Activated naive CD8-positive, alpha-beta T cell treated with anti-CD3 and anti-CD28 coated beads for 36 hours (primary cell): ENCODE results near the gene TBL1XR1. TPM values are rescaled to one million over a fixed set of nuclear protein-coding genes. Genes with fewer than 3 reads are reported as not detected.

ENCODE experiments used
- DNase-seq: peaks from one replicate; pipeline ENCODE4 v3.0.0; 2021
- H3K27ac Mint-ChIP-seq: one replicate; pipeline ENCODE4 v1.8.0; 2022; ENCODE audit warnings: mild to moderate bottlenecking, moderate library complexity, mixed read lengths
- H3K27me3 Mint-ChIP-seq: one replicate; pipeline ENCODE4 v1.8.0; 2022; ENCODE audit warnings: mild to moderate bottlenecking, mixed read lengths
- H3K36me3 Mint-ChIP-seq: one replicate; pipeline ENCODE4 v1.8.0; 2021; ENCODE audit warnings: mild to moderate bottlenecking, mixed read lengths
- H3K4me1 Mint-ChIP-seq: one replicate; pipeline ENCODE4 v1.8.0; 2021; ENCODE audit warnings: mixed read lengths
- H3K4me3 Mint-ChIP-seq: one replicate; pipeline ENCODE4 v1.8.0; 2022; ENCODE audit warnings: mild to moderate bottlenecking, moderate library complexity, mixed read lengths
- H3K9me3 Mint-ChIP-seq: one replicate; pipeline ENCODE4 v1.8.0; 2022; ENCODE audit warnings: mixed read lengths
- total RNA-seq, 2 experiments: library from RNA; stranded (reverse); gene quantifications; one replicate each; pipeline ENCODE4 v1.2.3, GENCODE V29; 2021

TBL1XR1 gene
- total RNA-seq, 2 experiments from 2014 or later = 204 to 227 TPM

DNA sequence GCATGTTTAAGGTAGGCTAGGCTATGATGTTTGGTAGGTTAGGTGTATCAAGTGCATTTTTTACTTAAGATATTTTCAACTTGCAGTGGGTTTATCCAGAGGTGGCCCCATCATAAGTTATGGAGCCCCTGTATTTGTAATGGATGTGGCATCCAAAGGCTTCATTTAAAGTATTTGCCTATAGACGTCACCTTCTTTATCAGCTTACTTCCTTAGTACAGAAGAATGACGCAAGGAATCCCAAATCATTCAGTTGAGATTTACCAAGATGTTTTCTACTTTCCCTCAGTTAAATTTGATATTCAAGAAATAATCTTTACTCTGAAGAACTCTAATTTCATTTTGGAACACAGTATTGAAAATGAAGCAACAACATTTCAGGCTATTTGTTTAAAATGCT is 201.3 kb downstream of the TBL1XR1 start:
- no peaks in the 10 kb centered on the region for H3K4me1 Mint-ChIP-seq
- no peak overlapping the region for H3K27ac Mint-ChIP-seq
- H3K4me3 Mint-ChIP-seq = no peak overlapping the region
- DNase-seq = no peak
- peaks cover 7% of the 10 kb centered on the region for H3K36me3 Mint-ChIP-seq
- H3K27me3 Mint-ChIP-seq = no peaks in the 10 kb centered on the region
- H3K9me3 Mint-ChIP-seq = peaks cover 11% of the 10 kb centered on the region

DNA sequence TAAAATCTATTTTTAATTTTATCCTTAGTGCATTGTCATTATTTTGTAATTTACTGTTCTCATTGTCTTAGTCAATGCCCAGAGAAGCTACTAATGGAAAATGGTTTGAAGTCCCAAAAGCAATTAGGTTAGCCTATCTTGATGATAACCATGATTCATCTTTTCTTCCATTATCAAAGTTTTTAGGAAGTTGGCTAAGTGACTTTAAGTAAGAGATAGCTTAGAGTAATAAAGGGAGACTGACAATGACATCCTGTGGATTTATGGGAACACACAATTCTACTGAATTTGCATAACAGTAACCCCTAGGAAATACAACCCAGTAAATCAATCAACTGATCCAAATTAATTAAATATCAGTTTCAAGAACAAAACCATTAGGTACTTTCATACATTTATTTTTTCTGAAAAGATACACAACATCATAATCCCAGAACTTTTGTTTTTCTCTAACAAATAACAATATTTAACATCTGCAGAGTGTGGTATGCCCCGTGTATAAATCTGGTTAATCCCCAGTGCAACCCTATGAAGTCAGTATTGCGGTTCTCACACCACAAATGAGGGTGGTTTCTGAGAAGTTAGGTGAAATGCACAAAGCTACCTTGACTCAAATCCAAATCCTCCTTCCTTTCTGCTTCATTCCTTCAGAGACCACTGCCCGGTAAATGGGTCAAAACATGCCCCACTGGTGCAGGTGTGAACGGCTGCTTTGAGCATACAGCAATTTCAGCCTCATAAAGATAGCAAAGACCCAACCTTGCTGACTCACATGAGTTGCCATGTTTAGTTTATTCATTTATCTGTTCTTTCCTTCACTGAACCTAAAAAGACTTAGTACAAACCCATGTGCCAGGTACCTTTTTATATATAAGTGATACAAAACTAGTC is 202.1 kb downstream of the TBL1XR1 start:
- no peaks in the 10 kb centered on the region for H3K4me1 Mint-ChIP-seq
- DNase-seq = no peak
- H3K9me3 Mint-ChIP-seq = peaks cover 4% of the 10 kb centered on the region
- peaks cover 3% of the 10 kb centered on the region for H3K36me3 Mint-ChIP-seq
- H3K4me3 Mint-ChIP-seq = no peak overlapping the region
- no peaks in the 10 kb centered on the region for H3K27me3 Mint-ChIP-seq
- no peak overlapping the region for H3K27ac Mint-ChIP-seq

DNA sequence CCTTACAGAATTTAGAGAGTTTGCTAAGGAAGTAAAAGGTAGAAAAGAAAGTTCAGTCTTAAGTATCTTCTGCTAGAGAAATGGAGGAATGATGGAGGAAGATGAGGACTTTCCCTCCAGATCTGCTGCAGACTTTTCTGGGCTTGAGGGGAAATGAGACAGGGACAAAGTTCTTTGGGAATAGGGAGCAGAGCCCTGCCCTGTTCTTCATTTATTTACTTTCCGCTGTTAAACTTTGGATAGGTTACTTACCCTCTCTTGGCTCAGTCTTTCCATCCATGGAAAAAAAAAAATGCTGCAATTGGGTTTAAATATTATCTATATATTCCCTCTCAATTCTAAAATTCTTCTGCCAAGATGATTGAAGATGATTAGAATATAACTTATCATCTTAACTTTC is 202.9 kb downstream of the TBL1XR1 start:
- H3K4me3 Mint-ChIP-seq = no peak overlapping the region
- H3K27ac Mint-ChIP-seq = no peak overlapping the region
- H3K27me3 Mint-ChIP-seq = no peaks in the 10 kb centered on the region
- H3K9me3 Mint-ChIP-seq = peaks cover 4% of the 10 kb centered on the region
- peaks cover 3% of the 10 kb centered on the region for H3K36me3 Mint-ChIP-seq
- DNase-seq = no peak
- no peaks in the 10 kb centered on the region for H3K4me1 Mint-ChIP-seq

DNA sequence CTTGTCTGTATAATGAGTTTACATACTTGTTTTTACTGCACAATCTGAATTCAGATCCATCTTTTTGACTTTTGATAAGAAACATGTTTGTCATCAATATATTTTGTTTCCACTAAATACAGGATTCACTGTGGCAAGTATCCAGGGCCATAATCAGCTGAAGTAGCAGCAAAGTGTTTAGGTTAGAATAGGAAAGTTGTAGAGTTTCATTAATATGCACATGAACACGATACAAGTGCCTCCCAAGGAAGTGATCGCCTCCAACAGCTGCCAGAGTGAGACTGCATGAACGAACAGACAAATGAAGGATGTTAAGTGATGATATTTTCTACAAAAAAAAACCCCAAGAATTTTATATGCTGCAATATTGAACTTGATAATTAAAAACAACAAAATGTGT is 204.3 kb downstream of the TBL1XR1 start:
- no peak for DNase-seq
- Mint-ChIP-seq H3K9me3 (peaks cover 4% of the 10 kb centered on the region), H3K4me3 (no peak overlapping the region), H3K4me1 (no peaks in the 10 kb centered on the region), H3K36me3 (peaks cover 3% of the 10 kb centered on the region), H3K27me3 (no peaks in the 10 kb centered on the region), H3K27ac (no peak overlapping the region)

DNA sequence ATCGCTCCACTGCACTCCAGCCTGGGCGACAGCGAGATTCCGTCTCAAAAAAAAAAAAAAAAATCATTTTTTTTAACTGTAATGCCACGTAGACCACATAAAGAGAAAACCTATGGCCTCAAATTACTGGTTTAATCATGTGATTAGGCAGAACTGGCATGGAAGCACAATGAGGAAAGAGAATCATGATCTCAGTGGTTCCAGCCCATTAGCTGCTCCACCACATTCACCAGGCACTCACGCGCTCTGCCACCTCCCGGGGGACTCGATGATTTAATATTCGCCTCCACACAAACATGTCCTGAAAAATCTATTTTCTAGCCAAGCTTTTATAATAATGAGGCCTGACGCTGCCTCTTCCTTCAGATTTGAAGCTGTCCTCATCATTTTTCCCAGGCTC is 204.7 kb downstream of the TBL1XR1 start:
- Mint-ChIP-seq H3K4me3 (no peak overlapping the region), H3K36me3 (peaks cover 3% of the 10 kb centered on the region), H3K27ac (no peak overlapping the region), H3K4me1 (no peaks in the 10 kb centered on the region), H3K27me3 (no peaks in the 10 kb centered on the region), H3K9me3 (peaks cover 4% of the 10 kb centered on the region)
- no peak for DNase-seq

DNA sequence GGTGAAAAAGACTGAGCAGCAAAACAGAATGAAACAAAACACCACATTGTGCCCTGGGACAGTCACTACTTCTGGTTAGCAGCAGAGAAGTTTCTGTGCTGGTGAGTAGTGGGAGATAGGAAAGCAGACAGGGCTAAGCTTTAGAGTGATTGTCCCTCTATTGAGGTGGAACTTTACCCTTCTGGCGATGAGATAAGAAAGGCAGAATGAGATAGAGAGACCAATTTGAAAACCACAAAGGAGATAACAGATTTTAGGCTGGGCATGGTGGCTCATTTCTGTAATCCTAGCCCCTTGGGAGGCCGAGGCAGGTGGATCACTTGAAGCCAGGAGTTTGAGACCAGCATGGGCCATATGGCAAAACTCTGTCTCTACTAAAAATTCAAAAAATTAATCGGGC is 208.5 kb downstream of the TBL1XR1 start:
- peaks cover 4% of the 10 kb centered on the region for H3K9me3 Mint-ChIP-seq
- no peaks in the 10 kb centered on the region for H3K27me3 Mint-ChIP-seq
- H3K4me3 Mint-ChIP-seq = no peak overlapping the region
- no peak overlapping the region for H3K27ac Mint-ChIP-seq
- no peaks in the 10 kb centered on the region for H3K4me1 Mint-ChIP-seq
- peaks cover 3% of the 10 kb centered on the region for H3K36me3 Mint-ChIP-seq
- DNase-seq = no peak

DNA sequence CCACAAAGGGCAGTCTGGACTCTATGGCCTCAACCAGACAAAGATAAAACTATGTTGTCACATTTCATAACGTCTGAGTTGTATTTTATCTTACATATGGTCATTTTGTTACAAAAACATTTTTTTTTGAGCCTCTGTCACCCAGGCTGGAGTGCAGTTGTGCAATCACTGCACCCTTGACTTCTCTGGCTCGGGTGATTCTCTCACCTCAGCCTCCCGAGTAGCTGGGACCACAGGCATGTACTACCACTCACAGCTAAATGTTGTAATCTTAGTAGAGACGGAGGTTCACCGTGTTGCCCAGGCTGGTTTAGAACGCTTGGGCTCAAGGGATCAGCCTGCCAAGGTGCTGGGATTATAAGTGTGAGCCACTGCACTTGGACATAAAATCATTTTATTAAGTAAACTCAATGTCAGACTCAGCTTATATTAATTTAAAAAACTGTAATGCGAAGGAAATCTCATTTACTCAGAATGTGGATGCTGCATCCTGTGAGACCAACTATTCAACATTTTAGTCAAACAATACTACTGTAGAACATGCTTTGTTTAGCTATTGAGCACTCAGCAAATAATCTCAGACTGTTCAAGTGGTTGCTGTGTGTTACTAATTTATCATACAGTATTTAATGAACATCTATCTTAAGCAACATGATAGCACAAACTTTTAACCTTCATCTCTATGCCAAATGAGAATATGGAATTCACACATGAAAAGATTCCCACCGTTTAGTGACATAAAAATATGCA is 209.2 kb downstream of the TBL1XR1 start:
- Mint-ChIP-seq H3K36me3 (peaks cover 3% of the 10 kb centered on the region), H3K4me3 (no peak overlapping the region), H3K27me3 (no peaks in the 10 kb centered on the region), H3K4me1 (no peaks in the 10 kb centered on the region), H3K9me3 (peaks cover 4% of the 10 kb centered on the region), H3K27ac (no peak overlapping the region)
- no peak for DNase-seq

DNA sequence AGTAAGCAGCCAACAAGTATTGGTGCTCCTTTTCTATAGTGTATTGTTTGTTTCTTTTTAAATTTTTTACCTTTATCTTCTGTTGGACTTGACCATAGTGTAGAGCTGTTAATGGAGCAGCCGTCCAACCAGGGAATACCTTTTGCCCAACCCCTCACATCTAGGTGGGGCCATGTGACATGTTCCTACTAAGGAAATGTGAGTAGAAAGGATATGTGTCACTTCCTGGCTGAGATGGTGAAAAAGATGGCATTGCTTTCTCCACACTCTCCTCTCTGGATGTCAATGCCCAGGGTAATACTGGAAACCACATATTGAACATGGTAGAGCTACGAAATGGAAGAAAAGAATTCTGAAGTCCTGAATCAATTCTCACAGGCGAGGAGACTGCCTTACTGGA is 218.8 kb downstream of the TBL1XR1 start:
- Mint-ChIP-seq H3K27ac (no peak overlapping the region), H3K36me3 (no peaks in the 10 kb centered on the region), H3K9me3 (peaks cover 7% of the 10 kb centered on the region), H3K4me3 (no peak overlapping the region), H3K27me3 (no peaks in the 10 kb centered on the region), H3K4me1 (no peaks in the 10 kb centered on the region)
- DNase-seq = no peak

DNA sequence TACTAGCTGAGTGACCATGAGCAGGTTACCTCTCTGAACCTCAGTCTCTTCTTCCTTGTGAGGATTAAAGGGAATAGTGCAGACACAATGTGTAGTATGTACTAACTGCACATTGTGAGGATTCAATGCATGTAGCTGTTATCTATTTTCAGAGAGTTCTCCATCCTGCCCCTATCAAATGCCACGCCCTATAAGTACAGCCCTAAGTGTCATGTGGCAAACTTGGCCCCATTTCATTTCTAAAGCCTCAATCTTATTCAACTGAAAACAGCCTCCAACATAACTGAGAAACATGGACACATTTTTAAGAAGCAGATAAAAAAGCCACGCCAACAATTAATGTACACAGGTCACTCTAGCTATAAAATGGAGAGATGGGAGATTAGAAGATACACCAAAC is 220.0 kb downstream of the TBL1XR1 start:
- H3K4me1 Mint-ChIP-seq = no peaks in the 10 kb centered on the region
- H3K9me3 Mint-ChIP-seq = peaks cover 7% of the 10 kb centered on the region
- no peak overlapping the region for H3K27ac Mint-ChIP-seq
- no peak for DNase-seq
- H3K36me3 Mint-ChIP-seq = no peaks in the 10 kb centered on the region
- H3K4me3 Mint-ChIP-seq = no peak overlapping the region
- H3K27me3 Mint-ChIP-seq = no peaks in the 10 kb centered on the region

DNA sequence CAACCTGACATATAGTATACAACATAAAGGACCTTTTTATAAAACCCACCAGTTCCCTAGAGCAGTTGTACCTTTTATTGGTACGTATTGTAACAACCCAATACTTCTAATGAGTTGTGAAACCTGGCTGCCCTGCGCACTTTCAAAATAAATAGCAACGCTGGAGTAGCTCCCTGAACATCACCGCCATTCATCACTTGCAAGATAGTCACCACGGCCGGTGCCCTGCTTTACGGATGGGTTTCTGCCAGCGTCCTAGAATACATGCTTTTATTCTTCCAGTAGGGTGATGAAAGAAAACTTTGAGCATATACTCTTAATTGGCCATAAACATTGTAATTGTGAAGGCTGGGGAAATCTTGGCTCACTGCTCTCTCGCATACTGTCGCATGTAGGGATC is 220.7 kb downstream of the TBL1XR1 start:
- Mint-ChIP-seq H3K27ac (no peak overlapping the region), H3K27me3 (no peaks in the 10 kb centered on the region), H3K36me3 (no peaks in the 10 kb centered on the region), H3K9me3 (no peaks in the 10 kb centered on the region), H3K4me3 (no peak overlapping the region), H3K4me1 (no peaks in the 10 kb centered on the region)
- no peak for DNase-seq

DNA sequence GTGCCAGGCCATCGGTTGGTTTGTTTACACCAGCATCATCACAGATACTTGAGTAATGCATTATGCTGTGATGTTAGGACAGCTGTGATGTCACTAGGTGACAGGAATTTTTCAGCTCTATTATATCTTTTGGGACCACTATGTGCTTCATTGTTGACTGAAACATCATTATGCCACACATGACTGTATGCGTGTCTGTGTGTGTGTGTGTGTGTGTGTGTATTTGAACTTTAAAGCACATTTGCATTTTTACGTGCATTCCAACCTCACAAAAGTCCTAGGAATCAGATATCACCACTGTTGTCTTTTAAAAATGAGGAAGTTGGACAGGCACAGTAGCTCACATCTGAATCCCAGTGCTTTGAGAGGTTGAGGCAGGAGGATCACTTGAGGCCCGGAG is 223.0 kb downstream of the TBL1XR1 start:
- no peak overlapping the region for H3K4me3 Mint-ChIP-seq
- no peaks in the 10 kb centered on the region for H3K4me1 Mint-ChIP-seq
- H3K9me3 Mint-ChIP-seq = no peaks in the 10 kb centered on the region
- DNase-seq = no peak
- H3K36me3 Mint-ChIP-seq = no peaks in the 10 kb centered on the region
- H3K27ac Mint-ChIP-seq = no peak overlapping the region
- H3K27me3 Mint-ChIP-seq = no peaks in the 10 kb centered on the region

DNA sequence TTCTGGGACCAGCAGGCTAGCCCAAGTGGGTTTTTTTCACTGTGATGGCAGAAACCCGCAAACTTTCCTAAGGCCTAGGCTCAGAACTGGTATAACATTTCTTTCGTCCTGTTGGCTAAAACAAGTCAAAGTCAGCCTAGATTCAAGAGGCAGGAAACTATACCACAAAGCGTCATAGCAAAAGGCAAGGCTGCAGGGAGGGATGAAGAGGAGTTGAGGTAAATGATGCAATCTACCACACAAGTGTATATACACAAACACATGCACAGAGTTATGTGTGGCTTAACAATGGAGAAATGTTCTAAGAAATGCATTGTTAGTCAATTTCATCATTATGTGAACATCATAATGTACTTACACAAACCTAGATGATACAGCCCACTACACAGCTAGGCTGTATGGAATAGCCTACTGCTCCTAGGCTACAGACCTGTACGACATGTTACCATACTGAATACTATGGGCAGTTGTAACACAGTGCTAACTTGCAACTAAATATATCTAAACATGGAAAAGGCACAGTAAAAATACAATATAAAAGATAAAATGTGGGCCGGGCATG is 225.6 kb downstream of the TBL1XR1 start:
- no peaks in the 10 kb centered on the region for H3K4me1 Mint-ChIP-seq
- H3K9me3 Mint-ChIP-seq = no peaks in the 10 kb centered on the region
- H3K27me3 Mint-ChIP-seq = no peaks in the 10 kb centered on the region
- peak overlapping the region; percentile 56 for H3K27ac Mint-ChIP-seq
- H3K36me3 Mint-ChIP-seq = no peaks in the 10 kb centered on the region
- no peak overlapping the region for H3K4me3 Mint-ChIP-seq
- DNase-seq = no peak

DNA sequence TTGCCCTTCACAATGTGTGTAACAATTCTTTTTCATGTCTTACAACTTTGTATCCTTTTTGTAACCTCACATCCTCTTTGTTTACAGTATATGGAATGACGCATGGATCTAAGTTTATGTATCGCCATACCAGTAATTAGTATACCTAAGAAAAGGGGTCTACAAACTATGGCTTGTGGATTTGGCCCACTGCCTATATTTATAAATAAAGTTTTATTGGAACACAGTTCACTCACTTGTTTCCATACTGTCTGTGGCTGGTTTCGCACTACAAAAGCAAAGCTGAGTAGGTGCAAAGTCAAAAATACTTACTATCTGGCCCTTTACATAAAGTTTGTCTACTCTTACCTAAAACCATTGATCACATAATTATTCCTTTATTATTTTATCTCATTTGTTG is 226.5 kb downstream of the TBL1XR1 start:
- Mint-ChIP-seq H3K27me3 (no peaks in the 10 kb centered on the region), H3K27ac (no peak overlapping the region), H3K9me3 (no peaks in the 10 kb centered on the region), H3K4me3 (no peak overlapping the region), H3K36me3 (no peaks in the 10 kb centered on the region), H3K4me1 (no peaks in the 10 kb centered on the region)
- no peak for DNase-seq

DNA sequence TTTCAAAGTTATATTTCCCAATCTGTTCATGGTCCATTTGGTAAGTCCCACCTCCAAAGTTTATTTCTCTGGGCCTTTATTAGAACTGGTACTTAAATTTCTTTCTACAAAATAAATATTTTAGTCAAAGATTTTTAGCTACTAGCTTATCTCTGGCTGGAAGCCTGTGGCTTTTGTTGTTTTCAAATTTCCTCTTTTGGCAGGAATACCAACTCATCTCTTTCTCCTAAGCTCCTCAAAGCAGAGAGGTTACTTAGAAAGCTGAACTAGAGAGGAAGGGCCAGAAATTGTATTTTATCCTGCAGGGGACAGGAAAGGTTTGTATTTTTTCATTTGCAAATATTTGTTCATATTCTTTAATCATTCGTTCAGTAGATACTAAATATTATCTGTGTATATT is 227.8 kb downstream of the TBL1XR1 start:
- Mint-ChIP-seq H3K36me3 (no peaks in the 10 kb centered on the region), H3K27me3 (no peaks in the 10 kb centered on the region), H3K27ac (no peak overlapping the region), H3K4me1 (no peaks in the 10 kb centered on the region), H3K9me3 (no peaks in the 10 kb centered on the region), H3K4me3 (no peak overlapping the region)
- no peak for DNase-seq
